ENCODE data around the gene ZNF74. TPM values are rescaled to one million over a fixed set of nuclear protein-coding genes. Genes with fewer than 3 reads are reported as not detected.

ZNF74 gene
- total and polyA plus RNA-seq, 2 donors: 5.0 to 6.1 TPM

DNA sequence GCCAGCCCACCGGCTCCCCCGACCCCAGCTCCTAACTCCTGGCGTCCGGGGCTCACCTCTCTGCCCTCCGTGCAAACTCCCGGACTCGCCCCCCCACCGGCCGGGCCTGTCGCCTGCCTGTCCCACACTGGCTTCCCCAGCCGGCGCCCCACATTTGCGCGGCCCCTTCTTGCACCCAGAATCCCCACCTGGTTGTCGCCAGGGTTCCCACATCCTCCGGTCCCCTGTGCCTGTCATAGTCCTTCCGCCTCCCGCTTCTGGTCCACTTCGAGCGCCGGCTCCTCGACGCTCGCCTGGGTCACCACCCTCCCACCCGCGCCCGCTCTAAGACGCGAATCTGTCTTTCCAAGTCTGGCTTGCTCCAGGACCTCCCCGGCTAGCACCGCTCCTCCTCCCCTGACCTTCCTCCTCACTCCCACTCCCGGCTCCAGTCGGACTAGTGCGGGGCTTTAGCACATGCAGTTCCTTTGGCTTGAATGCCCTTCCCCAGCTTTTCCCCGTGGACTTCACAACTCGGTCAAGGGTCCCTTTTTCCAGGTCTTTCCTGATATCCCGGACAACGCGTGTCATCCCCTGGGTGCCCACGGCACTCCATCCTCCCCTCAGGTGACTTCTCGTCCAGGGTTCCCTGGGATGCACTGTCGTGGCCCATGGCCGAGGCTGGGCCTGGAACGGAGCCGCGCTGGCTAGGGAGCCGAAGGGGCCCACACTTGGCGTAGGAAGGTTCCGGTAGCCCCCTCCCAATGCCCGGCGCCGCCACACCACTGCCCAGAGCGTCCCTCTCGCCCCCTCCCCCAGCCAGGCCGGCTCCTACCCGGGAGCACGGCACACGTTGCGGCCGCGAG lies 43.0 kb downstream of the ZNF74 start:
- no peak for DNase-seq (ENCODE audit: low read depth in 6 of 9, low spot score in 9 of 9)
- peaks cover 0 to 8% of the 10 kb centered on the region in 2 donors for H3K4me1 ChIP-seq (ENCODE audit: control insufficient read depth in 2 of 2, insufficient read depth in 2 of 2, low read length in 2 of 2)

DNA sequence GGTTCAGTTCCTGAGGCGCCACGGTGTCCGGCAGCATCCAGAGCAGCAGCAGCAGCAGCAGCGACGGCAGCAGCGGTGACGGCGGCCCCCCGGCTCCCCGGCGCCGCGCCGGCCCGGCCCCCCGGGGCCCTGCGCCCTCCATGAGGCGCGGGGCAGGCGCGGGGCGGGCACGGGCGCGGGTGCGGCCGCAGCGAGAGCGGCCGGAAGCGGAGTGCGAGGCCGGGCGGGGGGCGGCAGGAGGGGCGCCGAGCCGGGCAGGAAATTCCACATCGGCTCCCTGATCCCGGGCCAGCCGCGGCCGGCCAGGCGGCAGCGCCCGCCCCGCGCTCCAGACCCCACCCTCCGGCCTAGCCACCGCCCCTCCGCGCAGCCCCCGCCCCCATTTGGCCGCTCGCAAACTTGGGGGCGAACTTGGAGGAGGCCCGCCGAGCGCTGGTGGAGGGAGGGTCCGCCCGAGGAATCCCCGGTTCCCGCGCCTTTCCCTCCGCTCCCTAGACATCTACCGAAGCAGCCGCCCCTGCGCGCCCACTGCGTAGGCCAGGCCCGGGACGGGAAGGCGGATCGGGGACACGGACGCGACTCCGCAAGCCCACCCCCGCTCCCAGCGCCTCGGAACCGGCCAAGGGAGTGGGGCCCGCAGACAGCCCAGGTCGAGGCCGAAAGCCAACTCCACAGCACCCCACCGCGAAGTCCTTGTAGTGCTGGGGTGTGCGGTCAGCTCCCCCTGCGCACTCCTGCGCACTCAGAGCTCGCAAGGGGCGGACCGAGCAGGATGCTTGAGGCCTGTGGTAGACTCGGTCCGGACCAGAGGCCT lies 43.9 kb downstream of the ZNF74 start, which contains the start of gene SCARF2:
SCARF2 (minus strand) TSS at position 213 of the 814 bp plus-strand sequence; CDS start at position 142, 71 bp downstream.
- H3K4me1 ChIP-seq (ENCODE audit: control insufficient read depth in 2 of 2, insufficient read depth in 2 of 2, low read length in 2 of 2): peaks cover 0 to 8% of the 10 kb centered on the region in 2 donors
- DNase-seq (ENCODE audit: low read depth in 6 of 9, low spot score in 9 of 9): no peak
- no peak within 1 kb of the TSS for H3K27ac ChIP-seq (ENCODE audit: low read depth in 1 of 2, low read length in 1 of 2)
- H3K9me3 ChIP-seq (ENCODE audit: control insufficient read depth in 2 of 2, insufficient read depth in 1 of 2, low read length in 1 of 2): no peaks in the 10 kb centered on the region
- 4% methylated on average over 95 of the region's 95 CpGs for WGBS
- peaks cover 46 to 80% of the 10 kb centered on the region in 2 donors for H3K27me3 ChIP-seq (ENCODE audit: control insufficient read depth in 2 of 2, insufficient read depth in 1 of 2, low read length in 1 of 2)
- peaks cover 0 to 5% of the 10 kb centered on the region in 2 donors for H3K36me3 ChIP-seq (ENCODE audit: control insufficient read depth in 2 of 2, insufficient read depth in 2 of 2, low read length in 1 of 2)
- H3K4me3 ChIP-seq (ENCODE audit: low read length in 2 of 2): peak within 1 kb of the TSS; percentile 20 to 22

More for the DNA sequence above, 43.0 kb downstream of the ZNF74 start:
- Histone ChIP-seq H3K27me3 (ENCODE audit: control insufficient read depth in 2 of 2, insufficient read depth in 1 of 2, low read length in 1 of 2) (peaks cover 52 to 88% of the 10 kb centered on the region in 2 donors), H3K27ac (ENCODE audit: low read depth in 1 of 2, low read length in 1 of 2) (no peak overlapping the region), H3K4me3 (ENCODE audit: low read length in 2 of 2) (peak overlapping the region; percentile 16 to 22), H3K36me3 (ENCODE audit: control insufficient read depth in 2 of 2, insufficient read depth in 2 of 2, low read length in 1 of 2) (peaks cover 0 to 3% of the 10 kb centered on the region in 2 donors), H3K9me3 (ENCODE audit: control insufficient read depth in 2 of 2, insufficient read depth in 1 of 2, low read length in 1 of 2) (no peaks in the 10 kb centered on the region)
- WGBS: 5% methylated on average over 61 of the region's 61 CpGs

- Histone ChIP-seq H3K4me1 (ENCODE audit: control insufficient read depth in 2 of 2, insufficient read depth in 2 of 2, low read length in 2 of 2) (peaks cover 0 to 8% of the 10 kb centered on the region in 2 donors), H3K9me3 (ENCODE audit: control insufficient read depth in 2 of 2, insufficient read depth in 1 of 2, low read length in 1 of 2) (no peaks in the 10 kb centered on the region), H3K27ac (ENCODE audit: low read depth in 1 of 2, low read length in 1 of 2) (no peak overlapping the region), H3K36me3 (ENCODE audit: control insufficient read depth in 2 of 2, insufficient read depth in 2 of 2, low read length in 1 of 2) (peaks cover 0 to 5% of the 10 kb centered on the region in 2 donors), H3K27me3 (ENCODE audit: control insufficient read depth in 2 of 2, insufficient read depth in 1 of 2, low read length in 1 of 2) (peaks cover 41 to 75% of the 10 kb centered on the region in 2 donors), H3K4me3 (ENCODE audit: low read length in 2 of 2) (peak overlapping the region in 1 of 2 donors; percentile 20)
- DNase-seq (ENCODE audit: low read depth in 6 of 9, low spot score in 9 of 9): no peak
- 41% methylated on average over 6 of the region's 6 CpGs for WGBS
Measured at GRCh38 chr22:20438427-20438677, 44.4 kb downstream of the ZNF74 start.

DNA sequence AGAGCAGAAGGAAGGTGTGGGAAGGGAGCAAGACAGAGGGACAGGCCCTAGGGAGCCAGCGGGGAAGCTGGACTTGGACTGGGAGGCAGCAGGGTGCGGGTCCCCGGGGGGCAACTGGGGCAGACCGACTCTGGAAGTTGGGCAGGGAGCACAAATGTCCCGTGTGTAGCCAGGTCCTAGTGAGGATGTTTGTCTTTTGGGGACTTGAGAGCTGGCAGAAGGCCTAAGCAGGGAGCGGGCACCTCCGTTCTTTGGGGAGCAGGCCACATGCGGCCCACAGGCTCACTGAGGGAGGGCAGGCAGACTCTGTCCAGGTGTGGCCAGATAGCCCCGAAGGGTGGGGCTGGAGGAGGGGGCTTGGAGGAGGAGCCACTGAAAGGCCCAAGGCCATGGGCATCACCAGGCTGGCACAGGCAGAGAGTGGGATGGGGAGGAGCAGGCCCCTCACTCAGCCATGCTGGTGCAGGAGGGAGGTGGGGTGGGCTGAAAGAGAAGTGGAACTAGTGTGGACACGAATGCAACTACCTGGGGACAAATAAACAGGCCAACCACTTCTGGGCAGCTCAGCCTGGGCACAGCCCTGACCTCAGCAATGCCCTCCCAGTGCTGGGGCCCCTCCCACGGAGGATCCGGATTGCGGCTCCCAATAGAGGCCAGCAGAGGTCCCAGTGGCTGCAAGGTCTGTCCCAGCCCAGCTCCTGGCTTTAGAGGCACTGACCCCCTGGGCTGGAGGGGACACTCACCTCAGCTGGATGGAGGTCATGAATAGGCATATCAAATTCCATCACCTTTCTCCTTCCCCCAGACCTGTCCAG lies 44.9 kb downstream of the ZNF74 start:
- H3K9me3 ChIP-seq (ENCODE audit: control insufficient read depth in 2 of 2, insufficient read depth in 1 of 2, low read length in 1 of 2): no peaks in the 10 kb centered on the region
- DNase-seq (ENCODE audit: low read depth in 6 of 9, low spot score in 9 of 9): no peak
- H3K36me3 ChIP-seq (ENCODE audit: control insufficient read depth in 2 of 2, insufficient read depth in 2 of 2, low read length in 1 of 2): peaks cover 0 to 5% of the 10 kb centered on the region in 2 donors
- WGBS: 93% methylated on average over 13 of the region's 13 CpGs
- no peak overlapping the region for H3K4me3 ChIP-seq (ENCODE audit: low read length in 2 of 2)
- peaks cover 37 to 69% of the 10 kb centered on the region in 2 donors for H3K27me3 ChIP-seq (ENCODE audit: control insufficient read depth in 2 of 2, insufficient read depth in 1 of 2, low read length in 1 of 2)
- H3K27ac ChIP-seq (ENCODE audit: low read depth in 1 of 2, low read length in 1 of 2): no peak overlapping the region
- peaks cover 0 to 8% of the 10 kb centered on the region in 2 donors for H3K4me1 ChIP-seq (ENCODE audit: control insufficient read depth in 2 of 2, insufficient read depth in 2 of 2, low read length in 2 of 2)

DNA sequence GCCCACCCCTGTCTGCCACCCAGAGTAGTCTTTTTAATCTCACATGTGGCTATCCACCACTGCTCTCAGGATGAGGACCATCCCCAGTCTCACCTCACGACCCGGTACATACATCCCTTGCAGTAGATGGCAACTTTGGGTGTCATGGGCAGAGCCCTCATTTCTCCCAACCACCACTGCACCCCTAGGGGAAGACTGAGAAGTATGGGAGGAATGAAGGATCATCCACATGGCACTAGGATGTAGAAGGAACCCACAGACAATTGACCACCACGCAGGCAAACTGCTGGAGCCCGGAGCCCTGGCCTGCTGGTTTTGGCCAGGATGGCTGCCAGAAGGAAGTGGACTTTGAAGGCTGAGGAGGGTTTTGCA lies 45.6 kb downstream of the ZNF74 start:
- no peak for DNase-seq (ENCODE audit: low read depth in 6 of 9, low spot score in 9 of 9)
- 98% methylated on average over 4 of the region's 4 CpGs for WGBS
- no peak overlapping the region for H3K27ac ChIP-seq (ENCODE audit: low read depth in 1 of 2, low read length in 1 of 2)
- H3K27me3 ChIP-seq (ENCODE audit: control insufficient read depth in 2 of 2, insufficient read depth in 1 of 2, low read length in 1 of 2): peaks cover 32 to 63% of the 10 kb centered on the region in 2 donors
- H3K36me3 ChIP-seq (ENCODE audit: control insufficient read depth in 2 of 2, insufficient read depth in 2 of 2, low read length in 1 of 2): peaks cover 0 to 5% of the 10 kb centered on the region in 2 donors
- no peak overlapping the region for H3K4me3 ChIP-seq (ENCODE audit: low read length in 2 of 2)
- no peaks in the 10 kb centered on the region for H3K9me3 ChIP-seq (ENCODE audit: control insufficient read depth in 2 of 2, insufficient read depth in 1 of 2, low read length in 1 of 2)
- H3K4me1 ChIP-seq (ENCODE audit: control insufficient read depth in 2 of 2, insufficient read depth in 2 of 2, low read length in 2 of 2): peaks cover 0 to 8% of the 10 kb centered on the region in 2 donors

DNA sequence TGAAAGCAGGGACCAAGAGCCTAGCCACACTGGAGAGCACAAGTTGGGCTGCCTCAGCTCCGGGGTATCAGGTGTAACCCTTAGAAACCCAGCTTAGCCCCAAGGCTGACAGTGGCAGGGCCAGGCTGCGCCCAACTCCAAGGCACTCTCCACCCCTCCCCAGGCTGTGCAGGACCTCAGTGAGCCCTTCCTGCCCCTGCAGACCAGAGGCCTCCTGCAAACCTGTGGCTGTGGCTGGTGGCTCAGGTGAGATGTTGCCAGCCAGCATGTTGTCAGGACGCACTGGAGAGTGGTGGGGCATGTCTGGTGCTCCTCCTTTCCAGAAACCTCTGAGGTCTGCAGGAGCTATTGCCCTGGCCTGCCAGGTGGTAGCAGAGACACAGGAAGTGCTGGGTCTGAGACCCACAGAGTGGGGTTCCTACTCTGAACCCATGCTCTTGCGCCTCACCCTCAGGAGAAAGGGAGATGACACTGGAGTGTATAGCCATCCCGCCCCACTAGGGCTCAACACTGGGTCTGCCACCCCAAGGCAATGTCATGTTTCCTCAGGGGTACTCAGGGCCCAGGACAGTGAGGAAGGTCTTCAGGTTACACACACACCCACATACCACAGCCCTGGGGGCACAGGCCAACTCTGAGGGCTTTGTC lies 46.1 kb downstream of the ZNF74 start:
- DNase-seq (ENCODE audit: low read depth in 6 of 9, low spot score in 9 of 9): no peak
- 96% methylated on average over 5 of the region's 5 CpGs for WGBS
- Histone ChIP-seq H3K9me3 (ENCODE audit: control insufficient read depth in 2 of 2, insufficient read depth in 1 of 2, low read length in 1 of 2) (no peaks in the 10 kb centered on the region), H3K36me3 (ENCODE audit: control insufficient read depth in 2 of 2, insufficient read depth in 2 of 2, low read length in 1 of 2) (peaks cover 0 to 5% of the 10 kb centered on the region in 2 donors), H3K4me3 (ENCODE audit: low read length in 2 of 2) (no peak overlapping the region), H3K4me1 (ENCODE audit: control insufficient read depth in 2 of 2, insufficient read depth in 2 of 2, low read length in 2 of 2) (peaks cover 0 to 8% of the 10 kb centered on the region in 2 donors), H3K27me3 (ENCODE audit: control insufficient read depth in 2 of 2, insufficient read depth in 1 of 2, low read length in 1 of 2) (peaks cover 29 to 58% of the 10 kb centered on the region in 2 donors), H3K27ac (ENCODE audit: low read depth in 1 of 2, low read length in 1 of 2) (no peak overlapping the region)

- H3K4me3 ChIP-seq (ENCODE audit: low read length in 2 of 2): no peak overlapping the region
- H3K27ac ChIP-seq (ENCODE audit: low read depth in 1 of 2, low read length in 1 of 2): no peak overlapping the region
- peaks cover 0 to 8% of the 10 kb centered on the region in 2 donors for H3K4me1 ChIP-seq (ENCODE audit: control insufficient read depth in 2 of 2, insufficient read depth in 2 of 2, low read length in 2 of 2)
- no peak for DNase-seq (ENCODE audit: low read depth in 6 of 9, low spot score in 9 of 9)
- peaks cover 0 to 5% of the 10 kb centered on the region in 2 donors for H3K36me3 ChIP-seq (ENCODE audit: control insufficient read depth in 2 of 2, insufficient read depth in 2 of 2, low read length in 1 of 2)
- WGBS: 84% methylated on average over 13 of the region's 13 CpGs
- peaks cover 20 to 49% of the 10 kb centered on the region in 2 donors for H3K27me3 ChIP-seq (ENCODE audit: control insufficient read depth in 2 of 2, insufficient read depth in 1 of 2, low read length in 1 of 2)
- no peaks in the 10 kb centered on the region for H3K9me3 ChIP-seq (ENCODE audit: control insufficient read depth in 2 of 2, insufficient read depth in 1 of 2, low read length in 1 of 2)
Measured at GRCh38 chr22:20440637-20441591, 47.0 kb downstream of the ZNF74 start.
